PC-9 (cell line): ENCODE data around the gene DDI2. TPM values are rescaled to one million over a fixed set of nuclear protein-coding genes. Genes with fewer than 3 reads are reported as not detected.

ENCODE experiments used
- BruUV-seq: library from RNA; stranded (reverse); fragments of 400-500 nt; replicated peaks from 2 replicates; lab custom pipeline; 2021; lab: Mats Ljungman, UMichigan
- CTCF ChIA-PET: fragments of 300-600 bp; sonication (Branson Sonifier 250); formaldehyde crosslinking; loops from one replicate; lab custom pipeline; 2022; ENCODE audit warnings: antibody characterized with exemption; lab: Charles Lee
- POLR2A ChIA-PET: fragments of 300-600 bp; sonication (Branson Sonifier 250); formaldehyde crosslinking; loops from one replicate; lab custom pipeline; 2022; ENCODE audit warnings: antibody characterized with exemption; ENCODE audit not compliant: unreplicated experiment; lab: Charles Lee
- DNase-seq, 2 experiments: peaks; one replicate each; pipeline versions ENCODE4 v3.0.0 to v3.0.0-alpha.2; 2015 to 2022; ENCODE audit warnings: mixed read lengths in 1 of 2
- H2AFZ ChIP-seq: fragments of 200-600 bp; sonication (generic); 2 replicates; pipeline ENCODE4 v1.8.1; 2017; ENCODE audit warnings: antibody characterized with exemption
- H3F3A ChIP-seq: fragments of 200-600 bp; sonication (generic); 2 replicates; pipeline ENCODE4 v1.8.1; 2017; ENCODE audit warnings: antibody characterized with exemption, mild to moderate bottlenecking, low read depth; ENCODE audit not compliant: insufficient read depth
- H3K27ac ChIP-seq: fragments of 200-600 bp; sonication (generic); 2 replicates; pipeline ENCODE4 v1.6.1; 2016; ENCODE audit warnings: mixed run types
- H3K27me3 ChIP-seq: fragments of 200-600 bp; sonication (generic); 2 replicates; pipeline ENCODE4 v1.6.1; 2016; ENCODE audit warnings: low read depth, mixed run types; ENCODE audit not compliant: insufficient read depth
- H3K36me3 ChIP-seq: fragments of 200-600 bp; sonication (generic); 2 replicates; pipeline ENCODE4 v1.6.1; 2016; ENCODE audit warnings: low read depth, mixed run types
- H3K4me1 ChIP-seq: fragments of 200-600 bp; sonication (generic); replicated peaks from 2 replicates; pipeline ENCODE4 v1.6.1; 2016; ENCODE audit warnings: mixed run types; ENCODE audit not compliant: insufficient read depth
- H3K4me2 ChIP-seq: fragments of 200-600 bp; sonication (generic); 2 replicates; pipeline ENCODE4 v1.6.1; 2017; ENCODE audit warnings: mixed run types
- H3K4me3 ChIP-seq: fragments of 200-600 bp; sonication (generic); 2 replicates; pipeline ENCODE4 v1.6.1; 2016; ENCODE audit warnings: mixed run types
- H3K79me2 ChIP-seq: fragments of 200-600 bp; sonication (generic); 2 replicates; pipeline ENCODE4 v1.6.1; 2017; ENCODE audit warnings: low read depth, mixed run types
- H3K9me2 ChIP-seq: fragments of 200-600 bp; sonication (generic); 2 replicates; pipeline ENCODE4 v1.8.1; 2017; ENCODE audit warnings: mild to moderate bottlenecking; ENCODE audit not compliant: insufficient read depth
- H3K9me3 ChIP-seq: fragments of 200-600 bp; sonication (generic); 2 replicates; pipeline ENCODE4 v1.8.1; 2016; ENCODE audit warnings: low read depth; ENCODE audit not compliant: insufficient read depth
- H4K20me1 ChIP-seq: fragments of 200-600 bp; sonication (generic); 2 replicates; pipeline ENCODE4 v1.8.1; 2017; ENCODE audit not compliant: insufficient read depth
- EZH2 ChIP-seq: fragments of 200-600 bp; sonication (generic); IDR thresholded peaks from 2 replicates; pipeline ENCODE4 v1.8.0; 2017; ENCODE audit warnings: antibody characterized with exemption, low read depth
- intact Hi-C: fragments of 100-400 bp; cut with micrococcal nuclease; formaldehyde crosslinking; loops from one replicate; pipeline ENCODE4 v1.10.0; 2022; ENCODE audit not compliant: unreplicated experiment
- total RNA-seq: library from RNA; stranded (reverse); gene quantifications from 2 replicates; pipeline ENCODE4 v1.2.3, GENCODE V29; 2021
- TF ChIP-seq, protein P1 (sequence below): fragments of 200-600 bp; sonication (generic); conservative IDR thresholded peaks from 2 replicates; pipeline ENCODE4 v1.6.1; 2017; ENCODE audit warnings: mixed run types, antibody characterized with exemption, mild to moderate bottlenecking, moderate library complexity

The DDI2 gene
- total RNA-seq, 1 experiment from 2014 or later: 38.0 TPM

GRCh38 chr1:15654091-15654690 is 36.9 kb downstream of the DDI2 start:
- Histone ChIP-seq H4K20me1 (no peaks in the 10 kb centered on the region), H3K36me3 (peaks cover 33% of the 10 kb centered on the region), H3K4me2 (no peak overlapping the region), H3K27ac (peak overlapping the region; percentile 51; the same call in 1 of the 2 replicates), H3K4me3 (no peak overlapping the region), H3K9me2 (no peaks in the 10 kb centered on the region), H3K79me2 (no peaks in the 10 kb centered on the region), H3F3A (0 out of 2 replicates have a peak, but pooled peaks cover 7% of the 10 kb centered on the region), H2AFZ (no peak overlapping the region), H3K9me3 (no peaks in the 10 kb centered on the region), H3K27me3 (no peaks in the 10 kb centered on the region), H3K4me1 (peaks cover 11% of the 10 kb centered on the region)
- BruUV-seq: no TSS peak
- no peak for DNase-seq
- TF ChIP-seq, protein P1, sequence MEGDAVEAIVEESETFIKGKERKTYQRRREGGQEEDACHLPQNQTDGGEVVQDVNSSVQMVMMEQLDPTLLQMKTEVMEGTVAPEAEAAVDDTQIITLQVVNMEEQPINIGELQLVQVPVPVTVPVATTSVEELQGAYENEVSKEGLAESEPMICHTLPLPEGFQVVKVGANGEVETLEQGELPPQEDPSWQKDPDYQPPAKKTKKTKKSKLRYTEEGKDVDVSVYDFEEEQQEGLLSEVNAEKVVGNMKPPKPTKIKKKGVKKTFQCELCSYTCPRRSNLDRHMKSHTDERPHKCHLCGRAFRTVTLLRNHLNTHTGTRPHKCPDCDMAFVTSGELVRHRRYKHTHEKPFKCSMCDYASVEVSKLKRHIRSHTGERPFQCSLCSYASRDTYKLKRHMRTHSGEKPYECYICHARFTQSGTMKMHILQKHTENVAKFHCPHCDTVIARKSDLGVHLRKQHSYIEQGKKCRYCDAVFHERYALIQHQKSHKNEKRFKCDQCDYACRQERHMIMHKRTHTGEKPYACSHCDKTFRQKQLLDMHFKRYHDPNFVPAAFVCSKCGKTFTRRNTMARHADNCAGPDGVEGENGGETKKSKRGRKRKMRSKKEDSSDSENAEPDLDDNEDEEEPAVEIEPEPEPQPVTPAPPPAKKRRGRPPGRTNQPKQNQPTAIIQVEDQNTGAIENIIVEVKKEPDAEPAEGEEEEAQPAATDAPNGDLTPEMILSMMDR: no peak
- no peak for TF ChIP-seq EZH2
- POLR2A ChIA-PET: no interaction called here
- CTCF ChIA-PET: no interaction called here
- intact Hi-C loops: no loop called here

DNA sequence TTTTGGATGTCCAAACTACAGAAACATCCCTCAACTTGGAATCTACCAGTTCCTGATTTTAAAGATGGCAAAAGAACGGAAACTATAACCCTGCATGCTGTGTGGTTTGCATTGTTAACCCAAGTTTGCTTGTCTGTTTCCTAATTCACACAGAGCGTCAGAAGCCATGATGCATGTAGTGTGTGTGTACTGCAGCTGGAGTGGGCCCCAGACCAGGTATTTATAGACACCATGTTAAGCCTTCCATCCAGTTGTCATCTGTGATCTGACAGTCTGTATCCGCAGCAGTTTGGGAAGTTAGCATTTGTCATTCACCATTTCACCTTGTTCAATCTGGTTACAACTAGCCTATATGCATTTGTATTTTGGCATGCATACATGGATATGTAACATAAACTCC is 39.2 kb downstream of the DDI2 start:
- Histone ChIP-seq H4K20me1 (no peaks in the 10 kb centered on the region), H3K9me2 (no peaks in the 10 kb centered on the region), H3K9me3 (no peaks in the 10 kb centered on the region), H3K27me3 (no peaks in the 10 kb centered on the region), H3K4me3 (no peak overlapping the region), H3K4me1 (peaks cover 11% of the 10 kb centered on the region), H3K27ac (no peak overlapping the region), H3K4me2 (no peak overlapping the region), H2AFZ (no peak overlapping the region), H3F3A (0 out of 2 replicates have a peak, but pooled peaks cover 11% of the 10 kb centered on the region), H3K36me3 (peaks cover 34% of the 10 kb centered on the region), H3K79me2 (no peaks in the 10 kb centered on the region)
- BruUV-seq: no TSS peak
- ChIA-PET POLR2A (no interaction called here), CTCF (no interaction called here)
- intact Hi-C loops: no loop called here
- TF ChIP-seq, protein P1: no peak
- no peak for TF ChIP-seq EZH2
- DNase-seq: no peak

DNA sequence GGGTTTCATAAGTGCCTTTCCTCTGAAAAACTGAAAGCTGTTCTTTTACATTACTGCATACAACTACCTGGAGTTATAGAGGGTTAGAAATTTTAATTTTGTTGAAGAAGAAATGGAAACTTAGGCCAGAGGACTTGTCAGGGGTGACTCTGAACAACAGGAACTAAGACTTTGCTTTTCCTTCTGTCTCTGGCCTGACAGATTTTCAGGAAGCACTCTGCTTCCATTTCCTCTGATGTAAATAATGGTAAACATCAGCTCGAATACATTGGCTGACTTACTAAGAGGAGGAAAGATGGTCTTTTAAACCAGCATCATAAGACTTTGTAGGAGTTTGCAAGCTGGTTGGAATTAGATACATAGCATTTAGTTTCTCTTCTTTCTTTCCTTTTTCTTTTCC is 39.8 kb downstream of the DDI2 start:
- ChIA-PET CTCF (no interaction called here), POLR2A (no interaction called here)
- no TSS peak for BruUV-seq
- Histone ChIP-seq H3K36me3 (peaks cover 34% of the 10 kb centered on the region), H3K9me2 (no peaks in the 10 kb centered on the region), H3K27me3 (no peaks in the 10 kb centered on the region), H3K27ac (no peak overlapping the region), H2AFZ (no peak overlapping the region), H3K4me2 (no peak overlapping the region), H3K9me3 (no peaks in the 10 kb centered on the region), H4K20me1 (no peaks in the 10 kb centered on the region; the same call in 1 of the 2 replicates), H3F3A (0 out of 2 replicates have a peak, but pooled peaks cover 11% of the 10 kb centered on the region), H3K4me1 (peaks cover 11% of the 10 kb centered on the region), H3K79me2 (no peaks in the 10 kb centered on the region), H3K4me3 (no peak overlapping the region)
- intact Hi-C loops: no loop called here
- DNase-seq: no peak
- no peak for TF ChIP-seq EZH2
- TF ChIP-seq, protein P1: no peak
